Sigmoid colon (tissue), 7 donors: ENCODE measurements around the gene PPFIA2. TPM values are rescaled to one million over a fixed set of nuclear protein-coding genes. Genes with fewer than 3 reads are reported as not detected.
"Not testable (repeated sequence)": the region's sequence is repeated elsewhere in the genome, so short reads cannot be mapped to it uniquely, and the experiment has no call there.

Experiments used
- DNase-seq: peaks from one replicate; pipeline ENCODE4 v3.0.0-alpha.2; 2019
- H3K27ac ChIP-seq, 4 donors: fragments of 200-600 bp; sonication (generic); one replicate each; pipeline ENCODE4 v1.5.1; 2016 to 2019; ENCODE audit warnings: mild to moderate bottlenecking in 1 of 4
- H3K27me3 ChIP-seq, 3 donors: fragments of 200-600 bp; sonication (generic); one replicate each; pipeline ENCODE4 v1.5.1; 2019; ENCODE audit warnings: mild to moderate bottlenecking in 1 of 3
- H3K36me3 ChIP-seq, 4 donors: fragments of 200-600 bp; sonication (generic); one replicate each; pipeline ENCODE4 v1.5.1; 2016 to 2019
- H3K4me1 ChIP-seq, 4 donors: fragments of 200-600 bp; sonication (generic); one replicate each; pipeline ENCODE4 v1.5.1; 2017 to 2019
- H3K4me3 ChIP-seq, 4 donors: fragments of 200-600 bp; sonication (generic); one replicate each; pipeline ENCODE4 v1.5.1; 2017 to 2019; ENCODE audit warnings: mild to moderate bottlenecking in 2 of 4, moderate library complexity in 1 of 4
- H3K9me3 ChIP-seq, 4 donors: fragments of 200-600 bp in 3 of 4; sonication (generic) in 3 of 4; one replicate each; pipeline versions ENCODE4 v1.5.1 to v1.6.1; 2013 to 2019
- EP300 ChIP-seq, 4 donors: sonication (generic); formaldehyde crosslinking; IDR thresholded peaks; one replicate each; pipeline ENCODE4 v1.6.1; 2017; ENCODE audit warnings: antibody characterized with exemption in 4 of 4
- POLR2A ChIP-seq, 2 donors: fragments of 450-650 bp; IDR thresholded peaks; one replicate each; pipeline ENCODE4 v1.6.1; 2016; ENCODE audit warnings: antibody characterized with exemption in 2 of 2, mild to moderate bottlenecking in 2 of 2, moderate library complexity in 2 of 2
- POLR2AphosphoS5 ChIP-seq, 4 donors: sonication (generic); formaldehyde crosslinking; IDR thresholded peaks; one replicate each; pipeline ENCODE4 v1.6.1; 2017; ENCODE audit warnings: antibody characterized with exemption in 4 of 4
- WGBS, 2 donors: extraction: QIAGEN DNeasy Blood & Tissue Kit; methylation state at CpG; one replicate each; pipeline ENCODE4 v1.1.7; 2013; 5-methylcytosine and 5-hydroxymethylcytosine counted together
- intact Hi-C: fragments of 100-400 bp; cut with DNase I; formaldehyde crosslinking; loops from one replicate; pipeline ENCODE4 v1.15.1; 2023
- polyA plus RNA-seq, 3 donors: library from polyadenylated mRNA; stranded (reverse); fragments of 200-250 nt; gene quantifications; one replicate each; pipeline ENCODE4 v1.2.3, GENCODE V29; 2013
- total RNA-seq, 4 donors: library from RNA; depleted of rRNA; stranded (reverse); fragments of >200 nt; gene quantifications; one replicate each; pipeline ENCODE4 v1.1.0, GENCODE V29; 2016
- TF ChIP-seq, protein P1 (sequence below), 4 experiments: fragments of 450-650 bp in 3 of 4; fragments of 200-600 bp in 1 of 4; IDR thresholded peaks; one replicate each; pipeline ENCODE4 v1.5.1; 2016 to 2019; ENCODE audit warnings: antibody characterized with exemption in 4 of 4, mild to moderate bottlenecking in 3 of 4, moderate library complexity in 2 of 4
- donor health status: healthy with polysubstance abuse.
- donor health status: Bipolar disorder and iron deficiency.
- donor health status: healthy.

The PPFIA2 gene
- total and polyA plus RNA-seq, 7 donors = 0.44 to 4.4 (median 2.5) TPM; not detected in 2

DNA sequence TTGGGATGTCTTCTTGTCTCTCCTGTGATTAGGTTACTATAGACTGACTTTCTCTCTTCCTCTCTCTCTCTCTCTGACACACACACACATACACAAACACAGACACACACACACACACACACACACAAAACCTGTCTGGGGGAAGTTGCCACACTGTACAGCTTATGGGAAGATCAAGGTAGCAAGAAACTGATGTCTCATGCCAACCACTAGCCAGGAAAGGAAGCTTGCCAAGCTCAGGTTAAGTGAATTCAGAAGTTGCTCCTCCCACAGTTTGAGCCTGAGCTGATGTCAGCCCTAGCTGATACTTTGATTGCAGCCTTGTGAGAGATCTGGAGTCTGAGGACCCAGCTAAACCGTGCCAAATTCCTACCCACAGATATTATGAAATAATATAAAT, 67.1 kb downstream of the PPFIA2 start:
- TF ChIP-seq EP300 (IDR thresholded peaks at IDR 0.05) (no peak), POLR2A (IDR thresholded peaks at IDR 0.05) (no peak), POLR2AphosphoS5 (IDR thresholded peaks at IDR 0.05) (no peak)
- TF ChIP-seq, protein P1, sequence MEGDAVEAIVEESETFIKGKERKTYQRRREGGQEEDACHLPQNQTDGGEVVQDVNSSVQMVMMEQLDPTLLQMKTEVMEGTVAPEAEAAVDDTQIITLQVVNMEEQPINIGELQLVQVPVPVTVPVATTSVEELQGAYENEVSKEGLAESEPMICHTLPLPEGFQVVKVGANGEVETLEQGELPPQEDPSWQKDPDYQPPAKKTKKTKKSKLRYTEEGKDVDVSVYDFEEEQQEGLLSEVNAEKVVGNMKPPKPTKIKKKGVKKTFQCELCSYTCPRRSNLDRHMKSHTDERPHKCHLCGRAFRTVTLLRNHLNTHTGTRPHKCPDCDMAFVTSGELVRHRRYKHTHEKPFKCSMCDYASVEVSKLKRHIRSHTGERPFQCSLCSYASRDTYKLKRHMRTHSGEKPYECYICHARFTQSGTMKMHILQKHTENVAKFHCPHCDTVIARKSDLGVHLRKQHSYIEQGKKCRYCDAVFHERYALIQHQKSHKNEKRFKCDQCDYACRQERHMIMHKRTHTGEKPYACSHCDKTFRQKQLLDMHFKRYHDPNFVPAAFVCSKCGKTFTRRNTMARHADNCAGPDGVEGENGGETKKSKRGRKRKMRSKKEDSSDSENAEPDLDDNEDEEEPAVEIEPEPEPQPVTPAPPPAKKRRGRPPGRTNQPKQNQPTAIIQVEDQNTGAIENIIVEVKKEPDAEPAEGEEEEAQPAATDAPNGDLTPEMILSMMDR (IDR thresholded peaks at IDR 0.05) = no peak
- H3K27me3 ChIP-seq = no peaks in the 10 kb centered on the region
- no peaks in the 10 kb centered on the region for H3K36me3 ChIP-seq
- H3K27ac ChIP-seq = no peak overlapping the region
- intact Hi-C loops = no loop called here
- no peaks in the 10 kb centered on the region for H3K9me3 ChIP-seq
- WGBS, 2 donors = 14 to 61% methylated on average over 1 of the region's 1 CpG
- no peak overlapping the region for H3K4me3 ChIP-seq
- H3K4me1 ChIP-seq = no peaks in the 10 kb centered on the region
- DNase-seq = no peak

DNA sequence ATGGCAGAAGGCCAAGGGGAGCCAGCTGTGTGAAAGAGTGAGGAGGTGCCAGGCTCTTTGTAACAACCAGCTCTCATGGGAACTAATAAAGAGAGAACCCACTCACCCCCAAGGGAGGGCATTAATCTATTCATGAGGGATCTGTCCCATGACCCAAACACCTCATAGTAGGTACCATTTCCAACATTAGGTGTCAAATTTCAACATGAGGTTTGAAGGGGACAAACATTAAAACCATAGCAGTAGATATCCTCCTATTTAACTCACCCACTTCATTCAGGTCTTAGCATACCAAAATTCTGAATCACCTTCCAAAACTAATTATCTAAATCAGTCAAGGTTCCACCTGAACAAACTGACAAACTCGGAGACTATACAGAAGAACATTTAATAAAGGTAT, 75.3 kb downstream of the PPFIA2 start:
- H3K36me3 ChIP-seq = no peaks in the 10 kb centered on the region
- no peaks in the 10 kb centered on the region for H3K9me3 ChIP-seq
- H3K4me1 ChIP-seq = no peaks in the 10 kb centered on the region
- H3K4me3 ChIP-seq = no peak overlapping the region
- WGBS, 2 donors = 41 to 58% methylated on average over 1 of the region's 1 CpG
- DNase-seq = no peak
- no peak overlapping the region for H3K27ac ChIP-seq
- H3K27me3 ChIP-seq = no peaks in the 10 kb centered on the region
- intact Hi-C loops = no loop called here
- TF ChIP-seq POLR2AphosphoS5 (IDR thresholded peaks at IDR 0.05) = no peak
- TF ChIP-seq, protein P1 (IDR thresholded peaks at IDR 0.05) = no peak
- TF ChIP-seq POLR2A (IDR thresholded peaks at IDR 0.05) = no peak
- TF ChIP-seq EP300 (IDR thresholded peaks at IDR 0.05) = no peak

DNA sequence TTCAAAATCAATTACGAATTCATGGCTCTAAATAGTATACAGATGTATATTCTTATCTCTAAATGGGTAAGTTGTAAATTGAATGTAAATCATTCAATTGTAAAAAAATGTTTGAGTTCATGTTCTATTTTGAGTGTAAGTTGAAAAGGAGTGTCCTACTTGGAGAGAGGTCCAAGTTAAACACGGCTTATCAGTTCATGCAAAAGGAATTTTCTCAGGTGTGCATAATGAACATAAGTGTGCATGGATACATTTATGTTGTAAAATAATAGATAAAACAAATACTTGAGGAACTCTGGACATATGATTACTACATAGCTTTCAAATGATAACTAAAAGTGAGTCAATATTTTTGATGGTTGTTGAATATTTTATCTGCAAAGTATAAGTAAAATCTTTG, 79.5 kb downstream of the PPFIA2 start:
- no peak overlapping the region for H3K27ac ChIP-seq
- H3K9me3 ChIP-seq = no peaks in the 10 kb centered on the region
- intact Hi-C loops = no loop called here
- H3K4me1 ChIP-seq = no peaks in the 10 kb centered on the region
- TF ChIP-seq POLR2AphosphoS5 (IDR thresholded peaks at IDR 0.05) = no peak
- TF ChIP-seq EP300 (IDR thresholded peaks at IDR 0.05) = no peak
- TF ChIP-seq POLR2A (IDR thresholded peaks at IDR 0.05) = no peak
- TF ChIP-seq, protein P1 (IDR thresholded peaks at IDR 0.05) = no peak
- no peak for DNase-seq
- no peaks in the 10 kb centered on the region for H3K36me3 ChIP-seq
- 22 to 74% methylated on average over 2 of the region's 2 CpGs for WGBS, 2 donors
- H3K4me3 ChIP-seq = no peak overlapping the region
- H3K27me3 ChIP-seq = no peaks in the 10 kb centered on the region

DNA sequence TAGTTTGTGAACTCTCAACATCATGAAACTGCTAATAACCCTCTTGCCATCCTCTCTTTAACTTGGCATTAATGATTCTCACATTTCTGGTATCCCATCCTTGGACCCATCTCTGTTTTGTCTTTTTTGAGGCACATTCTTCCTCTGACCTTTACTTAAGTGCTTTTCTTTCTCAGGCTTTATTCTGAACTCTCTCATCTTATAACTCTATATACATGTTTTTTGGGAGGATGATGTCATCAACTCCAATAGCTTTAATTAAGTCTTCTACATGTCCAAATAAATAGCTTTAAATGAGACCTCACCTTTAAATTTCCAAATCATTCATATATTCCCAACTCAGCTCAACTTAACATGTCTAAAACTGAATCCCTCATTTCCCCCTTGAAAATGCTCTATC, 88.4 kb downstream of the PPFIA2 start:
- TF ChIP-seq POLR2A (IDR thresholded peaks at IDR 0.05) (no peak), POLR2AphosphoS5 (IDR thresholded peaks at IDR 0.05) (no peak), EP300 (IDR thresholded peaks at IDR 0.05) (no peak)
- TF ChIP-seq, protein P1 (IDR thresholded peaks at IDR 0.05) = no peak
- Histone ChIP-seq H3K27me3 (no peaks in the 10 kb centered on the region), H3K9me3 (no peaks in the 10 kb centered on the region), H3K27ac (no peak overlapping the region), H3K4me1 (no peaks in the 10 kb centered on the region), H3K36me3 (no peaks in the 10 kb centered on the region), H3K4me3 (no peak overlapping the region)
- intact Hi-C loops = no loop called here
- no peak for DNase-seq

DNA sequence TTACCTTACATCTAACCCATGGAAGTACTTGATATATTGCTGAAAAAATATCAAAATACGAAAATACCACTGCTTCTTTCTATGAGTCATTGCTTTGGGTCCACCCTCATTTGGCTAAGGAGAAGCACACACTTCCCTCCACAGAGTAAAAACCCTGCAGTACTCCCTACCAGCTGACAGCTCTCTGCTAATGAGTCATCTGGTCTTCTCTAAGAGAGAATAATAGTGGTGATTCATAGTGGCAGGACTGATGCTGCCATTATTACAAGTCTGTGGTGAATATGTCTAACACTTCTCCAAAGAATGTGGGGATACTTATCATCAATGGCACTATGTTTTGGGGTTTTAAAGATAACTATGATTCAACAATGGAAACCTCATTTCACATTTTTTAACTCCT, 90.7 kb downstream of the PPFIA2 start:
- no peaks in the 10 kb centered on the region for H3K9me3 ChIP-seq
- no peaks in the 10 kb centered on the region for H3K36me3 ChIP-seq
- H3K27me3 ChIP-seq = no peaks in the 10 kb centered on the region
- H3K27ac ChIP-seq = no peak overlapping the region
- no peak overlapping the region for H3K4me3 ChIP-seq
- intact Hi-C loops = no loop called here
- no peak for DNase-seq
- H3K4me1 ChIP-seq = no peaks in the 10 kb centered on the region
- TF ChIP-seq EP300 (IDR thresholded peaks at IDR 0.05) = no peak
- TF ChIP-seq, protein P1 (IDR thresholded peaks at IDR 0.05) = no peak
- TF ChIP-seq POLR2AphosphoS5 (IDR thresholded peaks at IDR 0.05) = no peak
- no peak for TF ChIP-seq POLR2A (IDR thresholded peaks at IDR 0.05)
- 14 to 23% methylated on average over 1 of the region's 1 CpG for WGBS, 2 donors

DNA sequence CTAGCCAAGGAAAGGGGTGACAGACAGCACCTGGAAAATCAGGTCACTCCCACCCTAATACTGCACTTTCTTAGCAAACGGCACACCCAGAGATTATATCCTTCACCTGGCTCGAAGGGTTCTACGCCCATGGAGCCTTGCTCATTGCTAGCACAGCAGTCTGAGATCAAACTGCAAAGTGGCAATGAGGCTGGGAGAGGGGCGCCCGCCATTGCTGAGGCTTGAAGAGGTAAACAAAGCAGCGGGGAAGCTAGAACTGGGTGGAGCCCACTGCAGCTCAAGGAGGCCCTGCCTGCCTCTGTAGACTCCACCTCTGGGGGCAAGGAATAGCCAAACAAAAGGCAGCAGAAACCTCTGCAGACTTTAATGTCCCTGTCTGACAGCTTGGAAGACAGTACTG, 99.8 kb downstream of the PPFIA2 start:
- WGBS, 2 donors = 74 to 86% methylated on average over 6 of the region's 6 CpGs
- H3K27ac ChIP-seq, H3K4me1 ChIP-seq, intact Hi-C loops, H3K27me3 ChIP-seq, DNase-seq, H3K4me3 ChIP-seq, H3K36me3 ChIP-seq, H3K9me3 ChIP-seq: not testable (repeated sequence)
